Ishikawa (cell line): ENCODE data around the gene KLK2.

Experiments
- CEBPB ChIP-seq: IDR thresholded peaks from 2 replicates; pipeline ENCODE4 v1.6.1; 2012
- EP300 ChIP-seq: IDR thresholded peaks from 2 replicates; pipeline ENCODE4 v1.6.1; 2012; ENCODE audit warnings: borderline replicate concordance
- NFIC ChIP-seq: IDR thresholded peaks from 2 replicates; pipeline ENCODE4 v1.6.1; 2012
- RAD21 ChIP-seq: IDR thresholded peaks from 2 replicates; pipeline ENCODE4 v1.6.1; 2012; ENCODE audit warnings: low read depth
- TAF1 ChIP-seq: IDR thresholded peaks from 2 replicates; pipeline ENCODE4 v1.6.1; 2012; ENCODE audit warnings: low read depth, mild to moderate bottlenecking
- TCF12 ChIP-seq: IDR thresholded peaks from 2 replicates; pipeline ENCODE4 v1.6.1; 2012; ENCODE audit warnings: low read depth
- YY1 ChIP-seq: IDR thresholded peaks from 2 replicates; pipeline ENCODE4 v1.6.1; 2012; ENCODE audit warnings: low read depth
- ZBTB7A ChIP-seq: IDR thresholded peaks from 2 replicates; pipeline ENCODE4 v1.6.1; 2012; ENCODE audit warnings: low read depth

GRCh38 chr19:50898018-50898417 is 24.8 kb downstream of the KLK2 start:
- TF ChIP-seq YY1: no peak
- TF ChIP-seq CEBPB: no peak
- no peak for TF ChIP-seq NFIC
- TF ChIP-seq RAD21: no peak
- no peak for TF ChIP-seq TAF1
- TF ChIP-seq EP300: no peak
- TF ChIP-seq ZBTB7A: no peak
- TF ChIP-seq TCF12: no peak
